Measurements from ENCODE around the gene TERT. TPM values are rescaled to one million over a fixed set of nuclear protein-coding genes. Genes with fewer than 3 reads are reported as not detected.

The TERT gene
- polyA plus RNA-seq, 3 donors from 2014 or later, result not detected

GRCh38 chr5:1226231-1226630 is 68.6 kb downstream of the TERT start:
- peaks cover 7 to 19% (median 11%) of the 10 kb centered on the region in 3 donors for H3K27me3 Mint-ChIP-seq (ENCODE audit: low read depth in 3 of 3)
- no peaks in the 10 kb centered on the region for H3K36me3 Mint-ChIP-seq
- H3K4me3 Mint-ChIP-seq, result no peak overlapping the region
- H3K9me3 Mint-ChIP-seq, result peaks cover 0 to 1% (median 0%) of the 10 kb centered on the region in 6 donors
- H3K27ac Mint-ChIP-seq, result no peak overlapping the region
- DNase-seq, result no peak
- peaks cover 8 to 11% of the 10 kb centered on the region in 2 donors for H3K4me1 Mint-ChIP-seq

- Mint-ChIP-seq H3K36me3 (no peaks in the 10 kb centered on the region), H3K4me3 (no peak within 1 kb of the TSS), H3K9me3 (peaks cover 0 to 1% (median 0%) of the 10 kb centered on the region in 6 donors), H3K27ac (no peak within 1 kb of the TSS), H3K27me3 (ENCODE audit: low read depth in 3 of 3) (peaks cover 7 to 16% (median 11%) of the 10 kb centered on the region in 3 donors), H3K4me1 (peaks cover 8 to 11% of the 10 kb centered on the region in 2 donors)
- DNase-seq, result no peak
Observed at GRCh38 chr5:1225081-1225480, 69.8 kb downstream of the TERT start, which contains the start of gene SLC6A18. Gene SLC6A18, plus strand, starts transcription at chr5:1225381. Its CDS starts 97 bp downstream, at chr5:1225478.

- Mint-ChIP-seq H3K27me3 (ENCODE audit: low read depth in 3 of 3) (peaks cover 7 to 13% (median 11%) of the 10 kb centered on the region in 3 donors), H3K9me3 (peaks cover 0 to 1% (median 0%) of the 10 kb centered on the region in 6 donors), H3K4me1 (peaks cover 8 to 11% of the 10 kb centered on the region in 2 donors), H3K36me3 (no peaks in the 10 kb centered on the region), H3K4me3 (no peak overlapping the region), H3K27ac (no peak overlapping the region)
- DNase-seq, result no peak
Observed at GRCh38 chr5:1224631-1225030, 70.2 kb downstream of the TERT start.

GRCh38 chr5:1223278-1223670 is 71.6 kb downstream of the TERT start:
- DNase-seq, result no peak
- Mint-ChIP-seq H3K4me1 (peaks cover 7 to 9% of the 10 kb centered on the region in 2 donors), H3K9me3 (no peaks in the 10 kb centered on the region), H3K4me3 (no peak overlapping the region), H3K36me3 (no peaks in the 10 kb centered on the region), H3K27me3 (ENCODE audit: low read depth in 3 of 3) (peaks cover 2 to 10% (median 6%) of the 10 kb centered on the region in 3 donors), H3K27ac (no peak overlapping the region)

GRCh38 chr5:1222621-1223277 is 72.1 kb downstream of the TERT start:
- Mint-ChIP-seq H3K36me3 (no peaks in the 10 kb centered on the region), H3K27ac (peak overlapping the region in 1 of 6 donors; percentile 1), H3K27me3 (ENCODE audit: low read depth in 3 of 3) (peaks cover 2 to 9% (median 6%) of the 10 kb centered on the region in 3 donors), H3K4me3 (no peak overlapping the region), H3K4me1 (peaks cover 2 to 4% of the 10 kb centered on the region in 2 donors), H3K9me3 (no peaks in the 10 kb centered on the region)
- DNase-seq, result no peak

- H3K27me3 Mint-ChIP-seq (ENCODE audit: low read depth in 3 of 3), result peaks cover 2 to 7% (median 2%) of the 10 kb centered on the region in 3 donors
- H3K9me3 Mint-ChIP-seq, result no peaks in the 10 kb centered on the region
- no peak for DNase-seq
- H3K27ac Mint-ChIP-seq, result peak overlapping the region in 1 of 6 donors; percentile 1
- no peaks in the 10 kb centered on the region for H3K36me3 Mint-ChIP-seq
- no peaks in the 10 kb centered on the region for H3K4me1 Mint-ChIP-seq
- H3K4me3 Mint-ChIP-seq, result no peak overlapping the region
Observed at GRCh38 chr5:1222147-1222546, 72.7 kb downstream of the TERT start.

GRCh38 chr5:1221721-1222120 is 73.1 kb downstream of the TERT start:
- H3K27me3 Mint-ChIP-seq (ENCODE audit: low read depth in 3 of 3), result peaks cover under 1 to 5% (median 2%) of the 10 kb centered on the region in 3 donors
- H3K4me1 Mint-ChIP-seq, result no peaks in the 10 kb centered on the region
- no peak overlapping the region for H3K4me3 Mint-ChIP-seq
- no peak for DNase-seq
- H3K9me3 Mint-ChIP-seq, result no peaks in the 10 kb centered on the region
- no peak overlapping the region for H3K27ac Mint-ChIP-seq
- no peaks in the 10 kb centered on the region for H3K36me3 Mint-ChIP-seq

GRCh38 chr5:1220831-1221230 is 74.0 kb downstream of the TERT start:
- H3K9me3 Mint-ChIP-seq, result no peaks in the 10 kb centered on the region
- no peaks in the 10 kb centered on the region for H3K4me1 Mint-ChIP-seq
- H3K36me3 Mint-ChIP-seq, result no peaks in the 10 kb centered on the region
- no peak overlapping the region for H3K4me3 Mint-ChIP-seq
- H3K27ac Mint-ChIP-seq, result no peak overlapping the region
- H3K27me3 Mint-ChIP-seq (ENCODE audit: low read depth in 3 of 3), result peaks cover 0 to 5% (median 2%) of the 10 kb centered on the region in 3 donors
- DNase-seq, result no peak

- Mint-ChIP-seq H3K36me3 (no peaks in the 10 kb centered on the region), H3K27me3 (ENCODE audit: low read depth in 3 of 3) (peaks cover 0 to 5% (median 2%) of the 10 kb centered on the region in 3 donors), H3K9me3 (no peaks in the 10 kb centered on the region), H3K27ac (no peak overlapping the region), H3K4me1 (no peaks in the 10 kb centered on the region), H3K4me3 (no peak overlapping the region)
- no peak for DNase-seq
Observed at GRCh38 chr5:1220351-1220750, 74.5 kb downstream of the TERT start.

- Mint-ChIP-seq H3K4me1 (no peaks in the 10 kb centered on the region), H3K27me3 (ENCODE audit: low read depth in 3 of 3) (peaks cover 0 to 4% (median 2%) of the 10 kb centered on the region in 3 donors), H3K27ac (no peak overlapping the region), H3K4me3 (no peak overlapping the region), H3K9me3 (no peaks in the 10 kb centered on the region), H3K36me3 (no peaks in the 10 kb centered on the region)
- no peak for DNase-seq
Observed at GRCh38 chr5:1219768-1220100, 75.1 kb downstream of the TERT start.

GRCh38 chr5:1219098-1219767 is 75.6 kb downstream of the TERT start:
- Mint-ChIP-seq H3K4me1 (no peaks in the 10 kb centered on the region), H3K27me3 (ENCODE audit: low read depth in 3 of 3) (peaks cover 0 to 4% (median 2%) of the 10 kb centered on the region in 3 donors), H3K27ac (no peak overlapping the region), H3K36me3 (no peaks in the 10 kb centered on the region), H3K9me3 (no peaks in the 10 kb centered on the region), H3K4me3 (no peak overlapping the region)
- DNase-seq, result no peak

GRCh38 chr5:1218351-1219080 is 76.4 kb downstream of the TERT start:
- H3K9me3 Mint-ChIP-seq, result no peaks in the 10 kb centered on the region
- no peak overlapping the region for H3K4me3 Mint-ChIP-seq
- no peaks in the 10 kb centered on the region for H3K4me1 Mint-ChIP-seq
- H3K36me3 Mint-ChIP-seq, result no peaks in the 10 kb centered on the region
- peaks cover 0 to 4% (median 2%) of the 10 kb centered on the region in 3 donors for H3K27me3 Mint-ChIP-seq (ENCODE audit: low read depth in 3 of 3)
- no peak overlapping the region for H3K27ac Mint-ChIP-seq
- DNase-seq, result no peak

- H3K27me3 Mint-ChIP-seq (ENCODE audit: low read depth in 3 of 3), result peaks cover 0 to 4% (median 2%) of the 10 kb centered on the region in 3 donors
- no peak for DNase-seq
Observed at GRCh38 chr5:1217596-1218206, 77.2 kb downstream of the TERT start.

GRCh38 chr5:1216918-1217295 is 78.0 kb downstream of the TERT start:
- Mint-ChIP-seq H3K9me3 (no peaks in the 10 kb centered on the region), H3K27ac (no peak overlapping the region), H3K4me1 (no peaks in the 10 kb centered on the region), H3K27me3 (ENCODE audit: low read depth in 3 of 3) (peaks cover 0 to 6% (median 2%) of the 10 kb centered on the region in 3 donors), H3K4me3 (no peak overlapping the region), H3K36me3 (no peaks in the 10 kb centered on the region)
- DNase-seq, result no peak

More at GRCh38 chr5:1217596-1218206, 77.2 kb downstream of the TERT start:
- no peaks in the 10 kb centered on the region for H3K9me3 Mint-ChIP-seq
- no peak overlapping the region for H3K4me3 Mint-ChIP-seq
- no peak overlapping the region for H3K27ac Mint-ChIP-seq
- H3K4me1 Mint-ChIP-seq, result no peaks in the 10 kb centered on the region
- no peaks in the 10 kb centered on the region for H3K36me3 Mint-ChIP-seq

Data from immature natural killer cell (primary cell).